Camera-type eye (tissue), 1 donor: ENCODE measurements around the gene PLCD3. TPM values are rescaled to one million over a fixed set of nuclear protein-coding genes. Genes with fewer than 3 reads are reported as not detected.

ENCODE experiments used
- total RNA-seq: library from RNA; depleted of rRNA; stranded (reverse); fragments of >200 nt; gene quantifications from one replicate; pipeline ENCODE4 v1.2.3, GENCODE V29; 2014

Gene PLCD3
- 36.8 TPM for total RNA-seq

DNA sequence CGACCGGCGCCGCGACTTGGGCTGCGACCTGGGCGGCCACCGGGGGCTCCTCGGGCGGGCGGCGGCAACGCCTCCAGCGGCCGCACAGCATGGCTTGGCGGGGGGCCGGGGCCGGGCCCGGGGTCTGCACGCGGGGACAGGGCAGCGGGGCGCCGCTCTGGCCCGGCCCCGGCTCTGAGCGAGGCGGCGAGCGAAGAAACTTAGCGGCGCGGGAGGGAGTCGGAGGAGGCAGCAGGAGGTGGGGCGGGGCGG is at the start of gene PLCD3:
Gene PLCD3, minus strand, starts transcription at position 196 of the 252 bp plus-strand sequence. Its CDS starts 105 bp downstream, at position 91.

GRCh38 chr17:45161288-45162024 is 29.1 kb upstream of the PLCD3 start, which contains the start of gene HEXIM2:
Gene HEXIM2 (plus strand): TSS chr17:45161875. CDS start chr17:45162794, 919 bp downstream.

DNA sequence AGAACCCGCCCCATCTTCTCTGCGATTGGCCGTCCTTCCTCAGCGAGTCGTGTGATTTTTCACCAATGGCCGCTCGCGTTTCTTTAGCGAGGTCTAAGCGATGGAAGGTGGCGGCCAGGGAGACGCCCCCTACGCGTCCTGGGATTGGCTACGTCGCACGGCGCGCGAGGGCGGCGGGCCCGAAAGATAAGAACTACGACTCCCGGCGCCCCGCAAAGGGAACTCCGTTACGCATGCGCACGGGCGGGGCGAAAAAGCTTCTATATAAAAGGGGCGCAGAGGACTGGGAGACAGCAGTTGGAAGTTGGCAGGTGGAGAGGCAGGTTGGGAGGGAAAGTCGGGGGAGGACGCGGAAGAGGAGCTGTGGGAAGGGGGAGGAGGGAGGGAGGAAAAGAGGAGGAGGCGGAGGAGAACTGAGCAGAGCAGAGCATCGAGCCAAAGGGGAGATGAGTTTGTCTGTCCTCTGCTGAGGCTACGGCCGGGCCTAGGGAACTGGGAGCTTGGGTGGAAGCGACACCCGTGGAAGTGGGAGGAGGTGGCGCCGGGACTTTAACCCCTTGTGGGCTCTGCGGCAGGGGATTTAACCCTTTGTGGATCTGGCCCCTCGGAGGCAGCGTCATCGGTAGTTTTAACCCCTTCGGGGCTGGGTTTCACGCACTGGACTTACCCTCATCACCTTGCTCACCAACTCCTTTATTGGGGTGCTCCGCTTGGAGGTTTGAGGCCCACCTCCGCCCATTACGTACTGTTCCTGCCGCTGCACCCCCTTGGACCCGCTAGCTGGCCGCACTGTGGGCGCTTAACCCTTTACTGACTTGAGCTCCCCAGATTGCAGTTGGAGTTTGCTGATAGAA is 16.1 kb upstream of the PLCD3 start, which contains the start of gene HEXIM1:
Gene HEXIM1, plus strand, starts transcription at position 293 of the 854 bp plus-strand sequence. CDS start 716 bp downstream, outside the sequence.

DNA sequence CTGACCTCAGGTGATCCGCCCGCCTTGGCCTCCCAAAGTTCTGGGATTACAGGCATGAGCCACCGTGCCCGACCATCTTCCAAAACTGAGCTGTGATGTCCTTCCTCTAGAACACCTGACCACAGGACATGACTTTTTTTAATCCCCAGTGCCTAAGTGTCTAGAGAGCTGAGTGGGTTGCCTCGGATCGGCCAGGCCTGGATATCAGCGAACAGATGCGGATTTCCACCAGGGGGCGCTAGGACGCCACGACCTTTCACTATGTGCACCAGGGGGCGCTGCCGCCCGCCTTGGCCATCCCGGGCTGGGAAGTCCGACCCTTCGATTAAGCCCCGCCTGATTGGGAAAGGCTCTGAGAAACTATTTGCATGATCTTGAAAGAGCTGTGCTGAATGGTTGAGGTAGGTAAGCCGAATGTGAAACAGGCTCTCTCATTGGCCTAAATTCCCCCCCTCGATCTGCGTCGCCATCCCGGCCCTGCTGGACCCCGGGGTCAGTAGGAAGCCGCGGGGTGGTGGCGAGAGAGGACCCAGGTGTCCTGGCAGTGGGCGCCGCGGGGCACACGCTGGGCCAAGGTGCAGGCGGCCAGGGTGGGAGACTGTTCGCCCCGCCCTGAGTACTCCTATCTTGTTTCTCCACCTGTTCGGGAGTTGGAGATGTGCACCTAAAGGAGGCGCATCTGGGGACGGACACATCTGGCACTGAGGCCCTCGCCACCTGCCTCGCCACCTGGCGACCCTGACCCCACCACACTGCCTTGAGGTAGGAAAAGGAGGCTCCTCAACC is 3.1 kb upstream of the PLCD3 start, which contains the start of gene ACBD4:
Gene ACBD4, plus strand, starts transcription at position 496 of the 786 bp plus-strand sequence. CDS start 458 bp downstream, outside the sequence.

DNA sequence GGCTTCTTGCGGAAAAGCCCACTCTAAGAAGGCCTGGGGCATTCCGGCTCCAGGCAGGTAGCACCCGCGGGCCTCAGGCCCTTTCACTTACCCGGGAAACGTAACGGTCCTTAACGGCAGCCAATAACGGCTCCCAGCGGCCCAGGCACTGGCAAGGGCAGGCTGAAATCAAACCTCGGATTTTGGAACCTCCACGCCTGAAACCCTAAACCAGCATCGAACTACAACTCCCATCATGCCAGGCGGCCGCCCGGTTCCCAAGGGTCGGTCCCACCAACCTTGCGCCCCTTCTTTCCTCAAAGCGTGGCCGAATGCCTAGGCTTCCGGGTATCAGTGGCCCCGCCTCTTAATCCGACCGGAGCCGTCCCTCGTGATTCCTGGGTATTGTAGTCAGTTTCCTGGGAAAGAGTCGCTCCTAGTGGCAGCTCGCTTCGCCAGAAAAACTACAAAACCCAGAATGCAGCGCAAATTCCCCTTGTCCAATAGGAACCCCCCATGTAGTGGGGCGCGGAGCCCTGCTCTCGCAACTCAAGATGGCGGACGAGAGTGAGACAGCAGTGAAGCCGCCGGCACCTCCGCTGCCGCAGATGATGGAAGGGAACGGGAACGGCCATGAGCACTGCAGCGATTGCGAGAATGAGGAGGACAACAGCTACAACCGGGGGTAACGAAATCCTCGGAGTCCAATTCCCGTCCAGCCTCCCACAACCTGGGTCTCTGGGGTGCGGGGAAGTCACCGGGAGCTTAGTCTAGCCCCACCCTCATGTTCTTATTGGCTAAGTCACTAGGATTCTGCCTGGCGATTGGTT is 71.3 kb downstream of the PLCD3 start, which contains the start of gene NMT1:
Gene NMT1, plus strand, starts transcription at position 521 of the 809 bp plus-strand sequence. Its CDS starts 13 bp downstream, at position 534.

Other genes with a start within 250 kb of the PLCD3 start
- 143 TPM for gene EFTUD2, start 233.1 kb downstream of the PLCD3 start, total RNA-seq
- 90.3 TPM for gene GFAP, start 217.0 kb downstream of the PLCD3 start, total RNA-seq
- gene KIF18B, start 184.7 kb downstream of the PLCD3 start, total RNA-seq: 3.0 TPM
- gene C1QL1, start 164.2 kb downstream of the PLCD3 start, total RNA-seq: 11.7 TPM
- gene DCAKD, start 80.9 kb downstream of the PLCD3 start, total RNA-seq: 53.8 TPM
- gene NMT1, start 71.2 kb downstream of the PLCD3 start, total RNA-seq: 72.1 TPM
- 9.0 TPM for gene ACBD4, start 3.2 kb upstream of the PLCD3 start, total RNA-seq
- 21.1 TPM for gene HEXIM1, start 16.0 kb upstream of the PLCD3 start, total RNA-seq
- 9.5 TPM for gene HEXIM2, start 29.4 kb upstream of the PLCD3 start, total RNA-seq
- gene FMNL1, start 89.4 kb upstream of the PLCD3 start, total RNA-seq: 8.5 TPM
- gene SPATA32, start 129.6 kb upstream of the PLCD3 start, total RNA-seq: not detected
- 7.7 TPM for gene MAP3K14, start 184.5 kb upstream of the PLCD3 start, total RNA-seq